ENCODE measurements around the gene SDCBP2.
"Not testable (repeated sequence)": the region's sequence is repeated elsewhere in the genome, so short reads cannot be mapped to it uniquely, and the experiment has no call there.

Gene SDCBP2

DNA sequence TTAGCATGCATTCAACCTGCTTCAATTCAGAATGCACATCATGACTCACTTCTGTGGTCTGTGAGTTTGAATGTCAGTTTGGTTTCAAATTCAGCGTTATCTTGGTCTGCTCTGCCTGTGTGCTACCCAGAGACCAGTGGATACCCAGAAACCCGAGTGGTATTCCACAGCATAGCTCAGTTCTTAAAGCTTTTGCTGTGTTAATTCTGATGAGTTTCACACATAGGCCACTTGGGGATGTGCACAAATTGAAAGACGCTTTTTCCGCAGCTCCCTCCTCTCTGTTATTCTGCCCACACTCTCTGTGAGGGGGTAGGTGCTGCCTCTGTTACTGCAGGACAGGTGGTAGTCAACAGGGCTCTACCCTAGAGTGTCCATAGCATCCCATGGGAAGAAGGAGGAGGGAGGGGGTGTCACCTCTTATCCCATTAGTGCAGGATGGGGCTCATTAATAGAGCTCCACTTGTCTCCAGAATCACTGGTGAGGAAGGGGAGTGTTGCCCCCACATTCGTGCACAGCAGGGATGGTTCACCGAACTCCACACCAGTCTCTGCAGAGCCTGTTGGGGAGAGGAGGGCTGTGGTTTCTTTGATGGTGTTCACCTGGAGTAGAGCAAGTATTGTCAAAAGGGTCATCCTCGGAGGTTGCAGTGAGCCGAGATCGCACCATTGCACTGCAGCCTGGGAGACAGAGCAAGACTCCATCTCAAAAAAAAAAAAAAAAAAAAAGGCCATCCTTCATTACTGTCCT is 29.2 kb upstream of the SDCBP2 start:
- DNase-seq: peak; percentile 16

- no peak for DNase-seq
These were observed 25.0 kb upstream of the SDCBP2 start for GRCh38 chr20:1353956-1354355.

DNA sequence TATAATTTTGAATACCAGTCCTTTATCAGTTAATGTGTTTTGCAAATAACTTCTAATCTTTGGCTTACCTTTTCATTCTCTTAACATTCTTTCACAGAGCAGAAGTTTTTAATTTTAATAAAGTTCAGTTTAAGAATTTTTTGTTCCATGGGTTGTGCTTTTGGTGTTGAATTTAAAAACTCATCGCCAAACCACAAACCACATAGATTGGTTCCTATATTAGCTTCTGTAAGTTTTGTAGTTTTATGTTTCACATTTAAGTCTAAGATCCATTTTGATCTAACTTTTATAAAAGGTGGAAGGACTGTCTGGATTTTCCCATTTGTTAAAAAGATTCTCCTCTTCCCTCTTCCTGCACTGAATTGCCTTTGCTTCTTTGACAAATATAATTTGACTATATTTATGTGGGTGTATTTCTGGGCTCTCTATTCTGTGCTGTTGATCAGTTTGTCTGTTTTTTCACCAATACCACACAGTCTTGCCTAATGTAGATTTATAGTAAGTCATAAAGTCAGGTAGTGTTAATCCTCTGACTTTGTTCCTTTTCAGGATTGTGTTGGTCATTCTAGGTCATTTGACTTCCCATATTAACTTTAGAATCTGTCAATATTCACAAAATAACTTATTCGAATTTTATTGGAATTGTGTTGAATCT is 17.5 kb upstream of the SDCBP2 start:
- no peak for DNase-seq

- no peak for DNase-seq
These were observed 16.8 kb upstream of the SDCBP2 start for GRCh38 chr20:1345756-1346093.

GRCh38 chr20:1345030-1345755 is 16.3 kb upstream of the SDCBP2 start:
- DNase-seq: no peak

GRCh38 chr20:1343446-1344124 is 14.6 kb upstream of the SDCBP2 start:
- DNase-seq: not testable (repeated sequence)

GRCh38 chr20:1341561-1342265 is 12.8 kb upstream of the SDCBP2 start:
- DNase-seq: no peak

DNA sequence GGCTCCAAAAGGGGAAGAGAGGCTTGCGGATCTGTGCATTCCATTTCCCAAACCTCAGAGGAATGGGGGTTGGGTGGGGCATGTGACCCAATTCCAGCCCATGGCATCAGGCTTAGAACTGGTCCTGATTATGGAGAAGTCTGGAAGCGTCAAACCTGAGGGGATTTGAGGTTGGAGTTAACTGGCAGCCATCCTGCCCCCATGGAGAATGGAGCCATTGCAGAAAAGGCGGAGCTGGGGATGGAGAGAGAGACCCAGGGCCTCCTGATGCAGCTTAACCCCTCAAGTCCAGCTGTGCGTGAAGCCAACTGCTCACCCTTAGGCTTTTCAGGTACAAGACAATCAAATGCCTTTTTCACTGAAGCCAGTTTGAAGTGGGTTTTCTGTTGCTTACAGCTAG is 9.9 kb upstream of the SDCBP2 start:
- DNase-seq: no peak

GRCh38 chr20:1338096-1338495 is 9.2 kb upstream of the SDCBP2 start:
- no peak for DNase-seq

- no peak for DNase-seq
These were observed 8.5 kb upstream of the SDCBP2 start for GRCh38 chr20:1337441-1337840.

DNA sequence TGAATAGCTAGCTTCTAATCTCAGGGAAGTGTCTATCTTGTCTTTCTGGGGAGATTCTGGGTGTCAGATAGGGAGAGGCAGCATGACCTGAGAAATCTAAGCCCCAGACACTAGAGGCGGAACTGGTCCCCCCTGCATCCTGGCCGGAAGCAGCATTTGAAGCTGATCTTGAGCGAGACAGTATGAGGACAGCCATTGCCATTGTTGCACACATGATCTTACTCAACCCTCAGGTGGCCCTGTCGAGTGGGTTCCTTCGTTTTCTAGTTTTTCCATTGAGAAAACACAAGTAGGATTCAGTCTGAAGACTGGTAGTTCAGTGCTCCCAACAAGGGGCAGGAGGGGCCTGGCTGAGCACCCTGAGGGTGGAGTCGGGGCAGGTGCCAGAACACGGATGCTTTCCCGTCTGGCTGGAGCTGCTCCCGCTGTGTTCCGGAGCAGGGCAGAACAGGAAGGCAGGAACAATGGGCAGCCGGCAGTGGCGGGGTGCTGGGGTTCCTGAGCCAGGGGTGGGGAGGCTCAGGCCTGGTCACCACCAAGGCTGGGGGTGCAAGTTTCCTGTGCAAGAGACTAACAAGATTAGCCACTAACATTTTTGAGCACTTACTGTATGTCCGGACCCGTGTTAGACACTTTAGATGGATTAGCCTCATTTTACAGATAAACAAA is 7.9 kb upstream of the SDCBP2 start:
- DNase-seq: peak; percentile 34

GRCh38 chr20:1335961-1336698 is 7.2 kb upstream of the SDCBP2 start:
- no peak for DNase-seq

GRCh38 chr20:1334761-1335160 is 5.8 kb upstream of the SDCBP2 start:
- no peak for DNase-seq

DNA sequence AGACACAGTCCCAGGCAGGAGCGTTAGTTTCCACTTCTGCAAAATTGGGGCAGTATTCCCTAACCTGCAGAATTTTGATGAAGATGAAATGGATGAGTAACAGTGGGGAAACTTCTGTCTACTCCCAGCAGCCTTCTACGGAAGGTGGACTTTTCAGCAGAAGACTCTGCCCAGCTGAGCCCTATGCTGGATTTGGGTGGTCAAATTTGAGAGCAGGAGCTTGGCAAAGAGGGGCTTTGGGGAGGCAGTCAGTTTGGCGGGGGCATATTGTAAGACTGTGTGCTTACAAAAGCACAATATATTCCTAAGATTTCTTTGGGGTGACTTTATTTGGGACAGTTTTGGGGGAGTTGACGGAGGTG is 5.4 kb upstream of the SDCBP2 start:
- DNase-seq: no peak

- DNase-seq: no peak
These were observed 4.8 kb upstream of the SDCBP2 start for GRCh38 chr20:1333462-1334369.

GRCh38 chr20:1332749-1333300 is 3.9 kb upstream of the SDCBP2 start:
- no peak for DNase-seq

- DNase-seq: no peak
These were observed 3.0 kb upstream of the SDCBP2 start for GRCh38 chr20:1331801-1332453.

- DNase-seq: no peak
These were observed 2.2 kb upstream of the SDCBP2 start for GRCh38 chr20:1331101-1331500.

- peak; percentile 51 for DNase-seq
These were observed 1.3 kb upstream of the SDCBP2 start for GRCh38 chr20:1330075-1330830.
